H9 (cell line): Measurements from ENCODE around the gene HSD11B1. TPM values are rescaled to one million over a fixed set of nuclear protein-coding genes. Genes with fewer than 3 reads are reported as not detected.

ENCODE experiments used
- DNase-seq: peaks from one replicate; pipeline ENCODE4 v3.0.0-alpha.2; 2017
- H2AFZ ChIP-seq: one replicate; pipeline ENCODE4 v1.6.1; 2013; ENCODE audit warnings: mild to moderate bottlenecking, low read length, control low read depth, moderate library complexity
- H2AK5ac ChIP-seq: 2 replicates; pipeline ENCODE4 v1.6.1; 2013; ENCODE audit warnings: low read length, control low read depth, mixed read lengths; ENCODE audit not compliant: insufficient read length
- H2BK120ac ChIP-seq: one replicate; pipeline ENCODE4 v1.6.1; 2013; ENCODE audit warnings: low read depth, mild to moderate bottlenecking, low read length, control low read depth, inconsistent platforms; ENCODE audit not compliant: poor library complexity, severe bottlenecking
- H2BK12ac ChIP-seq: 2 replicates; pipeline ENCODE4 v1.6.1; 2013; ENCODE audit warnings: low read length, control low read depth, mixed read lengths, low read depth; ENCODE audit not compliant: insufficient read length
- H2BK15ac ChIP-seq: 2 replicates; pipeline ENCODE4 v1.6.1; 2013; ENCODE audit warnings: low read depth, low read length, control low read depth
- H2BK20ac ChIP-seq: one replicate; pipeline ENCODE4 v1.6.1; 2013; ENCODE audit warnings: low read depth, mild to moderate bottlenecking, low read length, control low read depth, inconsistent platforms; ENCODE audit not compliant: poor library complexity, severe bottlenecking
- H2BK5ac ChIP-seq: 2 replicates; pipeline ENCODE4 v1.6.1; 2013; ENCODE audit warnings: low read length, control low read depth, mixed read lengths; ENCODE audit not compliant: insufficient read length
- H3K14ac ChIP-seq: 2 replicates; pipeline ENCODE4 v1.6.1; 2013; ENCODE audit warnings: low read length, control low read depth; ENCODE audit not compliant: insufficient read depth
- H3K18ac ChIP-seq: 2 replicates; pipeline ENCODE4 v1.6.1; 2013; ENCODE audit warnings: low read depth, mild to moderate bottlenecking, mixed read lengths, low read length, control low read depth; ENCODE audit not compliant: insufficient read length
- H3K23ac ChIP-seq: 2 replicates; pipeline ENCODE4 v1.6.1; 2013; ENCODE audit warnings: low read length, control low read depth, mixed read lengths, low read depth; ENCODE audit not compliant: insufficient read length
- H3K23me2 ChIP-seq: 2 replicates; pipeline ENCODE4 v1.6.1; 2013; ENCODE audit warnings: low read depth, mild to moderate bottlenecking, mixed read lengths, low read length, control low read depth; ENCODE audit not compliant: insufficient read length, poor library complexity, severe bottlenecking
- H3K27ac ChIP-seq: 2 replicates; pipeline ENCODE4 v1.5.1; 2013; ENCODE audit warnings: low read length, control low read depth, mixed read lengths, low read depth; ENCODE audit not compliant: insufficient read length
- H3K27me3 ChIP-seq: 2 replicates; pipeline ENCODE4 v1.6.1; 2013; ENCODE audit warnings: low read length, control low read depth, inconsistent platforms; ENCODE audit not compliant: insufficient read depth
- H3K4ac ChIP-seq: 2 replicates; pipeline ENCODE4 v1.6.1; 2013; ENCODE audit warnings: low read depth, mild to moderate bottlenecking, control low read depth, inconsistent platforms, low read length, moderate library complexity
- H3K4me1 ChIP-seq: 2 replicates; pipeline ENCODE4 v1.6.1; 2013; ENCODE audit warnings: low read length, control low read depth, inconsistent platforms; ENCODE audit not compliant: insufficient read depth
- H3K4me2 ChIP-seq: 2 replicates; pipeline ENCODE4 v1.6.1; 2013; ENCODE audit warnings: low read length, control low read depth, mixed read lengths; ENCODE audit not compliant: insufficient read length, insufficient read depth
- H3K56ac ChIP-seq: 2 replicates; pipeline ENCODE4 v1.6.1; 2013; ENCODE audit warnings: low read depth, mild to moderate bottlenecking, mixed read lengths, low read length, control low read depth; ENCODE audit not compliant: insufficient read length
- H3K79me1 ChIP-seq: 2 replicates; pipeline ENCODE4 v1.6.1; 2013; ENCODE audit warnings: low read depth, mild to moderate bottlenecking, moderate library complexity, low read length, control low read depth, inconsistent platforms; ENCODE audit not compliant: insufficient read depth, poor library complexity, severe bottlenecking
- H3K79me2 ChIP-seq: 2 replicates; pipeline ENCODE4 v1.6.1; 2013; ENCODE audit warnings: low read length, control low read depth, inconsistent platforms; ENCODE audit not compliant: insufficient read depth
- H3K9ac ChIP-seq: 2 replicates; pipeline ENCODE4 v1.6.1; 2013; ENCODE audit warnings: low read length, control low read depth, mixed read lengths; ENCODE audit not compliant: insufficient read length; ENCODE audit errors: extremely low read depth
- H3K9me3 ChIP-seq: one replicate; pipeline ENCODE4 v1.6.1; 2013; ENCODE audit warnings: low read depth, low read length, inconsistent platforms; ENCODE audit not compliant: control insufficient read depth
- H3T11ph ChIP-seq: one replicate; pipeline ENCODE4 v1.6.1; 2013; ENCODE audit warnings: mild to moderate bottlenecking, low read length, control low read depth, inconsistent platforms
- H4K20me1 ChIP-seq: one replicate; pipeline ENCODE4 v1.6.1; 2013; ENCODE audit not compliant: control insufficient read depth, insufficient read length, insufficient read depth
- H4K5ac ChIP-seq: 2 replicates; pipeline ENCODE4 v1.6.1; 2013; ENCODE audit warnings: low read depth, mild to moderate bottlenecking, mixed read lengths, low read length, control low read depth; ENCODE audit not compliant: insufficient read length
- H4K8ac ChIP-seq: replicated peaks from 2 replicates; pipeline ENCODE4 v1.6.1; 2013; ENCODE audit warnings: low read length, control low read depth, mixed read lengths, low read depth; ENCODE audit not compliant: insufficient read length
- H4K91ac ChIP-seq: 2 replicates; pipeline ENCODE4 v1.6.1; 2013; ENCODE audit warnings: low read depth, mild to moderate bottlenecking, moderate library complexity, mixed read lengths, low read length, control low read depth; ENCODE audit not compliant: insufficient read length
- H3K27ac Mint-ChIP-seq, 3 experiments: 2 replicates in 2 of 3; 3 replicates in 1 of 3; pipeline ENCODE4 v1.8.0; 2020 to 2021; ENCODE audit warnings: mixed read lengths in 3 of 3, mild to moderate bottlenecking in 1 of 3, moderate library complexity in 1 of 3
- H3K27me3 Mint-ChIP-seq: 2 replicates; pipeline ENCODE4 v1.8.0; 2021; ENCODE audit warnings: low read depth, mild to moderate bottlenecking, moderate library complexity, mixed read lengths
- H3K36me3 Mint-ChIP-seq, 3 experiments: 2 replicates in 2 of 3; 3 replicates in 1 of 3; pipeline ENCODE4 v1.8.0; 2020 to 2021; ENCODE audit warnings: low read depth in 3 of 3, mixed read lengths in 3 of 3; ENCODE audit not compliant: insufficient read depth in 1 of 3
- H3K4me1 Mint-ChIP-seq, 2 experiments: 2 replicates each; pipeline ENCODE4 v1.8.0; 2020; ENCODE audit warnings: mixed read lengths in 2 of 2
- H3K4me3 Mint-ChIP-seq, 2 experiments: 2 replicates in 1 of 2; 3 replicates in 1 of 2; pipeline ENCODE4 v1.8.0; 2020 to 2021; ENCODE audit warnings: mild to moderate bottlenecking in 2 of 2, mixed read lengths in 2 of 2, moderate library complexity in 1 of 2
- H3K9me3 Mint-ChIP-seq, 2 experiments: 2 replicates in 1 of 2; 3 replicates in 1 of 2; pipeline ENCODE4 v1.8.0; 2020; ENCODE audit warnings: mild to moderate bottlenecking in 2 of 2, mixed read lengths in 2 of 2, moderate library complexity in 1 of 2
- CTCF ChIP-seq: fragments of 200-600 bp; sonication (generic); conservative IDR thresholded peaks from 3 replicates; pipeline ENCODE4 v1.8.0; 2021; ENCODE audit warnings: antibody characterized with exemption, mild to moderate bottlenecking
- WGBS: extraction: QIAGEN DNeasy Blood & Tissue Kit; methylation state at CpG from one replicate; pipeline ENCODE4 v1.1.7; 2013; ENCODE audit warnings: missing lambda C conversion rate, low lambda C conversion rate, mixed read lengths; ENCODE audit not compliant: insufficient read length; ENCODE audit errors: extremely low coverage; 5-methylcytosine and 5-hydroxymethylcytosine counted together
- total RNA-seq: library from RNA; stranded (reverse); gene quantifications from 2 replicates; pipeline ENCODE4 v1.2.1, GENCODE V29; 2021

The HSD11B1 gene
- total RNA-seq, 1 experiment from 2014 or later: not detected

DNA sequence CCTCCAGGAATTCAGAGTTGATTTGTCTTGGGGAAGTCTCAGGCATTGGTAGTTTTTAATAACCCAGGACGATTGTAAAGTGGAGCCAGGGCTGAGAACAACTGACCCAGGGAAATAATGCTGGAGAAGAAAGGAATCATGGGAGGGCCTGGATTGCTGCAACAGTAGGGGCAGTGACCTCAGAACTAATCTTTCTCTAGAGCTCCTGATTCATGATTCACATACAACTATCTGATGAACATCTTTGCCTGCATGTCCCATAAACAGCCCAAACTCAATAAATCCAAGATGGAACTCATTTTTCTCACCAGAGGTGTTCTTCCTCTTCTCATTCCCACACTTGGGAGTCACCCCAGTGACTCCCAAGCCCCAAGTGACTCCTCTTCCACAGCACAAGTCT lies 37.5 kb upstream of the HSD11B1 start:
- Histone ChIP-seq H4K20me1 (no peaks in the 10 kb centered on the region), H3K4me2 (no peak overlapping the region), H3K79me2 (no peaks in the 10 kb centered on the region), H3K27ac (no peak overlapping the region), H3K9me3 (no peaks in the 10 kb centered on the region), H3K14ac (no peak overlapping the region), H2BK5ac (no peak overlapping the region), H3K9ac (no peak overlapping the region), H2AFZ (no peak overlapping the region), H2AK5ac (no peak overlapping the region), H4K5ac (no peak overlapping the region), H3K23me2 (no peaks in the 10 kb centered on the region), H4K8ac (no peak overlapping the region), H3K27me3 (no peaks in the 10 kb centered on the region), H2BK12ac (no peak overlapping the region), H2BK15ac (no peak overlapping the region), H3T11ph (no peak overlapping the region), H3K4me1 (no peaks in the 10 kb centered on the region), H3K56ac (no peak overlapping the region), H3K79me1 (no peaks in the 10 kb centered on the region), H3K4ac (no peak overlapping the region), H3K18ac (no peak overlapping the region), H2BK120ac (no peak overlapping the region), H3K23ac (no peak overlapping the region), H2BK20ac (no peak overlapping the region), H4K91ac (no peak overlapping the region)
- Mint-ChIP-seq H3K27ac (no peak overlapping the region), H3K27me3 (peaks cover 32% of the 10 kb centered on the region), H3K36me3 (no peaks in the 10 kb centered on the region), H3K4me1 (no peaks in the 10 kb centered on the region), H3K9me3 (no peaks in the 10 kb centered on the region), H3K4me3 (no peak overlapping the region)
- DNase-seq: no peak
- no CpG with 5 or more reads among the region's 1 CpG for WGBS
- TF ChIP-seq CTCF: no peak
